Mucosa of rectum (tissue), 2 donors: ENCODE measurements around the gene RC3H2.

Source experiments
- H3K27ac ChIP-seq, 2 donors: one replicate each; pipeline ENCODE4 v1.7.0; 2013; ENCODE audit warnings: inconsistent platforms in 2 of 2, low read depth in 2 of 2, low read length in 2 of 2
- H3K27me3 ChIP-seq, 2 donors: one replicate each; pipeline ENCODE4 v1.7.0; 2013; ENCODE audit warnings: low read length in 2 of 2; ENCODE audit not compliant: control insufficient read depth in 2 of 2, insufficient read depth in 2 of 2
- H3K36me3 ChIP-seq, 2 donors: one replicate each; pipeline ENCODE4 v1.7.0; 2013; ENCODE audit warnings: low read length in 2 of 2; ENCODE audit not compliant: control insufficient read depth in 2 of 2, insufficient read depth in 2 of 2
- H3K4me1 ChIP-seq, 2 donors: one replicate each; pipeline ENCODE4 v1.7.0; 2013; ENCODE audit warnings: low read length in 2 of 2, mild to moderate bottlenecking in 1 of 2; ENCODE audit not compliant: control insufficient read depth in 2 of 2, insufficient read depth in 2 of 2
- H3K4me3 ChIP-seq, 2 donors: one replicate each; pipeline ENCODE4 v1.7.0; 2013; ENCODE audit warnings: low read length in 2 of 2
- H3K9ac ChIP-seq, 2 donors: one replicate each; pipeline ENCODE4 v1.7.0; 2013; ENCODE audit warnings: low read length in 2 of 2, low read depth in 1 of 2, mild to moderate bottlenecking in 1 of 2
- H3K9me3 ChIP-seq, 2 donors: one replicate each; pipeline ENCODE4 v1.7.0; 2013; ENCODE audit warnings: low read length in 2 of 2; ENCODE audit not compliant: control insufficient read depth in 2 of 2
- donor health status: healthy.
- donor health status: Normal muscosa, but diverticular disease.

Gene RC3H2

GRCh38 chr9:122904823-122905710 is at the start of gene RC3H2:
Gene RC3H2 (minus strand): TSS chr9:122905359. CDS start chr9:122897509, 7,850 bp downstream.
- Histone ChIP-seq H3K27ac (peak within 1 kb of the TSS; percentile 92), H3K9ac (peak within 1 kb of the TSS; percentile 71 to 90), H3K27me3 (no peaks in the 10 kb centered on the region), H3K9me3 (no peaks in the 10 kb centered on the region), H3K36me3 (peaks cover 0 to 14% of the 10 kb centered on the region in 2 donors), H3K4me1 (peaks cover 7 to 11% of the 10 kb centered on the region in 2 donors), H3K4me3 (peak within 1 kb of the TSS; percentile 93 to 94)

- Histone ChIP-seq H3K36me3 (no peaks in the 10 kb centered on the region), H3K4me1 (peaks cover 4 to 26% of the 10 kb centered on the region in 2 donors), H3K4me3 (no peak overlapping the region), H3K9me3 (no peaks in the 10 kb centered on the region), H3K27ac (peak overlapping the region in 1 of 2 donors; percentile 47), H3K27me3 (no peaks in the 10 kb centered on the region), H3K9ac (peak overlapping the region in 1 of 2 donors; percentile 4)
Measured at GRCh38 chr9:122954253-122954691, 49.1 kb upstream of the RC3H2 start.

- Histone ChIP-seq H3K9me3 (no peaks in the 10 kb centered on the region), H3K9ac (no peak overlapping the region), H3K27me3 (no peaks in the 10 kb centered on the region), H3K4me1 (peaks cover 11 to 35% of the 10 kb centered on the region in 2 donors), H3K4me3 (no peak overlapping the region), H3K27ac (no peak overlapping the region), H3K36me3 (no peaks in the 10 kb centered on the region)
Measured at GRCh38 chr9:122951056-122951455, 45.9 kb upstream of the RC3H2 start.

GRCh38 chr9:122950263-122950662 is 45.1 kb upstream of the RC3H2 start:
- H3K4me1 ChIP-seq: peaks cover 11 to 43% of the 10 kb centered on the region in 2 donors
- H3K27ac ChIP-seq: no peak overlapping the region

GRCh38 chr9:122949696-122950095 is 44.5 kb upstream of the RC3H2 start:
- Histone ChIP-seq H3K36me3 (no peaks in the 10 kb centered on the region), H3K4me3 (no peak overlapping the region), H3K27me3 (no peaks in the 10 kb centered on the region), H3K4me1 (peaks cover 11 to 39% of the 10 kb centered on the region in 2 donors), H3K9me3 (no peaks in the 10 kb centered on the region), H3K9ac (no peak overlapping the region), H3K27ac (no peak overlapping the region)

More at GRCh38 chr9:122950263-122950662, 45.1 kb upstream of the RC3H2 start:
- H3K9me3 ChIP-seq: no peaks in the 10 kb centered on the region
- no peak overlapping the region for H3K4me3 ChIP-seq
- H3K36me3 ChIP-seq: no peaks in the 10 kb centered on the region
- H3K9ac ChIP-seq: no peak overlapping the region
- H3K27me3 ChIP-seq: no peaks in the 10 kb centered on the region

GRCh38 chr9:122948313-122948712 is 43.2 kb upstream of the RC3H2 start:
- no peaks in the 10 kb centered on the region for H3K27me3 ChIP-seq
- peaks cover 7 to 28% of the 10 kb centered on the region in 2 donors for H3K4me1 ChIP-seq
- H3K4me3 ChIP-seq: peak overlapping the region in 1 of 2 donors; percentile 28
- peak overlapping the region; percentile 60 to 80 for H3K27ac ChIP-seq
- no peak overlapping the region for H3K9ac ChIP-seq
- H3K36me3 ChIP-seq: no peaks in the 10 kb centered on the region
- no peaks in the 10 kb centered on the region for H3K9me3 ChIP-seq

GRCh38 chr9:122946461-122947005 is 41.4 kb upstream of the RC3H2 start:
- peak overlapping the region in 1 of 2 donors; percentile 80 for H3K27ac ChIP-seq

GRCh38 chr9:122944960-122945888 is 40.1 kb upstream of the RC3H2 start:
- Histone ChIP-seq H3K4me1 (peaks cover 20 to 34% of the 10 kb centered on the region in 2 donors), H3K9ac (no peak overlapping the region), H3K4me3 (no peak overlapping the region), H3K27me3 (no peaks in the 10 kb centered on the region), H3K27ac (peak overlapping the region; percentile 18 to 46), H3K9me3 (no peaks in the 10 kb centered on the region), H3K36me3 (no peaks in the 10 kb centered on the region)

More at GRCh38 chr9:122946461-122947005, 41.4 kb upstream of the RC3H2 start:
- H3K9me3 ChIP-seq: no peaks in the 10 kb centered on the region
- peaks cover 16 to 34% of the 10 kb centered on the region in 2 donors for H3K4me1 ChIP-seq
- no peaks in the 10 kb centered on the region for H3K36me3 ChIP-seq
- H3K4me3 ChIP-seq: no peak overlapping the region
- H3K9ac ChIP-seq: no peak overlapping the region
- H3K27me3 ChIP-seq: no peaks in the 10 kb centered on the region

GRCh38 chr9:122941582-122942234 is 36.5 kb upstream of the RC3H2 start:
- H3K4me3 ChIP-seq: peak overlapping the region; percentile 87 to 91
- peak overlapping the region; percentile 88 to 90 for H3K27ac ChIP-seq
- peaks cover 19 to 24% of the 10 kb centered on the region in 2 donors for H3K4me1 ChIP-seq
- H3K27me3 ChIP-seq: no peaks in the 10 kb centered on the region
- H3K9me3 ChIP-seq: no peaks in the 10 kb centered on the region
- H3K36me3 ChIP-seq: peaks cover 5% of the 10 kb centered on the region in 2 donors
- peak overlapping the region; percentile 85 to 87 for H3K9ac ChIP-seq
